Left ventricle myocardium inferior (tissue), 1 donor: ENCODE results near the gene MMP25. TPM values are rescaled to one million over a fixed set of nuclear protein-coding genes. Genes with fewer than 3 reads are reported as not detected.

Source experiments
- DNase-seq: peaks from one replicate; pipeline ENCODE4 v3.0.0-alpha.2; 2020
- H3K27ac ChIP-seq: fragments of 200-600 bp; replicated peaks from 2 replicates; pipeline ENCODE4 v1.8.0; 2021
- H3K27me3 ChIP-seq: fragments of 200-600 bp; 2 replicates; pipeline ENCODE4 v1.8.0; 2021; ENCODE audit warnings: low read depth
- H3K36me3 ChIP-seq: fragments of 200-600 bp; 2 replicates; pipeline ENCODE4 v1.8.0; 2021
- H3K4me1 ChIP-seq: fragments of 200-600 bp; 2 replicates; pipeline ENCODE4 v1.8.0; 2021
- H3K4me3 ChIP-seq: fragments of 200-600 bp; 2 replicates; pipeline ENCODE4 v1.8.0; 2021; ENCODE audit warnings: mild to moderate bottlenecking, moderate library complexity
- H3K9me3 ChIP-seq: fragments of 200-600 bp; replicated peaks from 2 replicates; pipeline ENCODE4 v1.8.0; 2021
- intact Hi-C: fragments of 100-400 bp; cut with micrococcal nuclease; formaldehyde crosslinking; loops from one replicate; pipeline ENCODE4 v1.11.0; 2022
- total RNA-seq: library from RNA; stranded (reverse); fragmentation: NEBNext Ultra II Directional; extraction: Animal tissue kit (Norgen Biotek cat#: 25700); gene quantifications from one replicate; pipeline ENCODE4 v1.2.1, GENCODE V29; 2021
- TF ChIP-seq, protein P1 (sequence below): fragments of 200-600 bp; IDR thresholded peaks from 2 replicates; pipeline ENCODE4 v1.8.0; 2021; ENCODE audit warnings: antibody characterized with exemption, mild to moderate bottlenecking, borderline replicate concordance
- donor health status: DM: no; HTN: yes; CAD: no; lungs with severe emphysema.

MMP25 gene
- total RNA-seq, 1 donor from 2014 or later: 1.2 TPM

DNA sequence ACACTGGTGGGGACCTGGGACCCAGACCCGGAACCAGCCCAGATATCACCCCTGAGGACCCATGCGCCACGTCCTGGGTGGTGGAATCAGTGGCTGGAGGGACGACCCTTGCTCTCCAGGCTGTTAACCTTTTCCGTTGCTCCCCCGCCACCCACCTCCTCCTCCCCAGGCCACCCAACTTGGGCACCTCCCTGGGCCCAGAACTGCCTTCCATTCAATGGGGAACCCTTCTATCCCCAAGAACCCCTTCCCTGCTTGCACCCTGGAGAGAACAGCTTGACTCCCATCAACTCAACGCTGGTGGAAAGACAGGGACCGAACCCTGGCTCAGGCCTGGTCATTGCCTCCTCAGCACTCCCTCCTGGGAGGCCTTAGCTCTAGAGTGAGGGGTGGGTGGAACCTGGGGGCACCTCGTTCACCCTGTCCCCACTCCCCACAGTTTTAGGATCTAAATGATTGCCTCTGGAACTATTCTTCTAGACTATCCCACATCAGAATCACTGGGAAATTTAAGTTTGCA lies 13.4 kb downstream of the MMP25 start:
- Histone ChIP-seq H3K4me3 (peak overlapping the region; percentile 98), H3K27me3 (no peaks in the 10 kb centered on the region), H3K27ac (peak overlapping the region; percentile 90), H3K36me3 (no peaks in the 10 kb centered on the region), H3K9me3 (no peaks in the 10 kb centered on the region), H3K4me1 (peaks cover 39% of the 10 kb centered on the region)
- TF ChIP-seq, protein P1, sequence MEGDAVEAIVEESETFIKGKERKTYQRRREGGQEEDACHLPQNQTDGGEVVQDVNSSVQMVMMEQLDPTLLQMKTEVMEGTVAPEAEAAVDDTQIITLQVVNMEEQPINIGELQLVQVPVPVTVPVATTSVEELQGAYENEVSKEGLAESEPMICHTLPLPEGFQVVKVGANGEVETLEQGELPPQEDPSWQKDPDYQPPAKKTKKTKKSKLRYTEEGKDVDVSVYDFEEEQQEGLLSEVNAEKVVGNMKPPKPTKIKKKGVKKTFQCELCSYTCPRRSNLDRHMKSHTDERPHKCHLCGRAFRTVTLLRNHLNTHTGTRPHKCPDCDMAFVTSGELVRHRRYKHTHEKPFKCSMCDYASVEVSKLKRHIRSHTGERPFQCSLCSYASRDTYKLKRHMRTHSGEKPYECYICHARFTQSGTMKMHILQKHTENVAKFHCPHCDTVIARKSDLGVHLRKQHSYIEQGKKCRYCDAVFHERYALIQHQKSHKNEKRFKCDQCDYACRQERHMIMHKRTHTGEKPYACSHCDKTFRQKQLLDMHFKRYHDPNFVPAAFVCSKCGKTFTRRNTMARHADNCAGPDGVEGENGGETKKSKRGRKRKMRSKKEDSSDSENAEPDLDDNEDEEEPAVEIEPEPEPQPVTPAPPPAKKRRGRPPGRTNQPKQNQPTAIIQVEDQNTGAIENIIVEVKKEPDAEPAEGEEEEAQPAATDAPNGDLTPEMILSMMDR: no peak
- DNase-seq: no peak
- intact Hi-C loops: loop anchor here (10.0 kb wide), 1 partner anchor 65 kb away; no protein-coding TSS in a partner anchor

DNA sequence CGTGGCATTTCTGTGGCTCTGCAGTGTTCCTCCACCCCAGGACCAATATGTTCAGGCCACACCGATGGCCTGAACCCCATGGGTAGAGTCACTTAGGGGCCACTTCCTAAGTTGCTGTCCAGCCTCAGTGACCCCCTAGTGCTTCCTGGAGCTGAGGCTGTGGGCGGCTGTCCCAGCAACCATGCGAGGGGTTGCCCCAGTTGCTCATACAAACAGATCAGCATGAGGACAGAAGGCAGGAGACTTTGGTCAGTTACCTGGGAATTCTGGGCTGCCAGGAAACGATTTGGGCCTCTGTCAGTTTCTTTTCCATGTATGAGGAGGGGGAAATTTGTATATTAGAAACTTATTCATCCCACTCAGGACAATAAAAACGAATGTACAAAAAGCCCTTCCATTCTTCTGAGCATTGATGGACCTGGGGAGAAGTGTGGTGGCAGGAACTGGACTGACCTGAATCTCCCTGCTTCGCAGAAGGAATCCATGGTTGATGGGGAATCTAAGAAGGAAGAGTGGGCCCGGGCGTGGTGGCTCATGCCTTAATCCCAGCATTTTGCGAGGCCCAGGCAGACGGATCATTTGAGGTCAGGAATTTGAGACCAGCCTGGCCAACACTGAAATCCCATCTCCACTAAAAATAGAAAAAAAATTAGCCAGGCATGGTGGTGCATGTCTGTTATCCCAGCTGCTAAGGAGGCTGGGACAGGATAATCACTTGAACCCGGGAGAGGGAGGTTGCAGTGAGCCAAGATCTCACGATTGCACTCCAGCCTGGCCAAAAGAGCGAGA lies 14.2 kb downstream of the MMP25 start:
- intact Hi-C loops: no loop called here
- no peak overlapping the region for H3K4me3 ChIP-seq

DNA sequence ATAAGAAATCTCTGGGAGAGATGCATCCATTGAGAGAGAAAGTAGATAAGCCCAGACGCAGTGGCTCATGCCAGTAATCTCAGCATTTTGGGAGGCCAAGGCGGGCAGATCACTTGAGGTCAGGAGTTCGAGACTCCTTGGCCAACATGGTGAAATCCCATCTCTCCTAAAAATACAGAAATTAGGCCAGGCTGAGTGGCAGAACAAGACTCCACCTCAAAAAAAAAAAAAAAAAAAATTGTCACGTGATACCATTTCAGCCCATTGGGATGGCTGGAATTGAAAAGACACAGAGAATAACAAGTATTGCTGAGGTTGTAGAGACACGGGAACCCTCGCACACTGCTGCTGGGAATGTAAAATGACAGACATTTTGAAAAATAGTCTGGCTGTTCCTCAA lies 16.2 kb downstream of the MMP25 start:
- H3K4me1 ChIP-seq: peaks cover 53% of the 10 kb centered on the region
- intact Hi-C loops: no loop called here
- H3K36me3 ChIP-seq: no peaks in the 10 kb centered on the region
- DNase-seq: no peak
- H3K27me3 ChIP-seq: no peaks in the 10 kb centered on the region
- TF ChIP-seq, protein P1: no peak
- no peak overlapping the region for H3K4me3 ChIP-seq
- no peaks in the 10 kb centered on the region for H3K9me3 ChIP-seq
- no peak overlapping the region for H3K27ac ChIP-seq

More for the DNA sequence above, 14.2 kb downstream of the MMP25 start:
- H3K36me3 ChIP-seq: no peaks in the 10 kb centered on the region
- DNase-seq: no peak
- H3K4me1 ChIP-seq: peaks cover 45% of the 10 kb centered on the region
- H3K9me3 ChIP-seq: no peaks in the 10 kb centered on the region
- H3K27ac ChIP-seq: peak overlapping the region; percentile 90
- TF ChIP-seq, protein P1: no peak
- H3K27me3 ChIP-seq: no peaks in the 10 kb centered on the region

DNA sequence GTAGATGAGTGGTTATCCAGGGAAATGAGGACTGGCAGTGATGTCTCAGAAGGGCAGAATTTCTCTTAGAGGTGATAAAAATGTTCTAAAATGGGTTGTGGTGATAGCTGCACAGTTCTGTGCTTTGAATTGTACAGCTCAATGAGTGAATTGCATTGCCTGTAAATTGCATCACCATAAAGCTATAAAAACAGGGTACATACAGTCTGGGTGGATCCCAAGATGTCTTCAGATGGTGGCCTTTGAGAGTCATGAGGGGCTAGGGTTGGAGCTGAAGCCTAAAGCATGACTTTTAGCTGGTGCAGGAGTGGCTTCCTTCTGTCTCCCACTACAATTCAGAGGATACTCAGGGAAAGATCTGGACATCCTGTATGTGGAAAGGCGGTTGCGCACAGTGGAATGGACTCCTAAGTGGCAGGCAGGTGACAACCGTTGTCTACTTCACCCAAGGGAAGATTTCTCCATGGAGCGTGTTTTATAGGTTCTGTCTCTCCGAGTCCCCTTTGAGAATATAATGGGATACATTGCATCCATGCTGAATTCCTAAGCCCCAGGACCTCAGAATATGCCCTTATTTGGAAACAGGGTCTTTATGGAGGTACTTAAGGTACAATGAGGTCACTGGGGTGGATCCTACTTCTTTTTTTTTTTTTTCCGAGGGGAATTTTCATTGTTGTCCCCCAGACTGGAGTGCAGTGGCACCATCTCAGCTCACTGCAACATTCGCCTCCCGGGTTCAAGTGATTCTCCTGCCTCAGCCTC lies 17.4 kb downstream of the MMP25 start:
- Histone ChIP-seq H3K9me3 (no peaks in the 10 kb centered on the region), H3K4me1 (peaks cover 51% of the 10 kb centered on the region), H3K4me3 (no peak overlapping the region), H3K27ac (peak overlapping the region; percentile 80), H3K27me3 (no peaks in the 10 kb centered on the region), H3K36me3 (peaks cover 9% of the 10 kb centered on the region)
- TF ChIP-seq, protein P1: no peak
- no peak for DNase-seq
- intact Hi-C loops: no loop called here

DNA sequence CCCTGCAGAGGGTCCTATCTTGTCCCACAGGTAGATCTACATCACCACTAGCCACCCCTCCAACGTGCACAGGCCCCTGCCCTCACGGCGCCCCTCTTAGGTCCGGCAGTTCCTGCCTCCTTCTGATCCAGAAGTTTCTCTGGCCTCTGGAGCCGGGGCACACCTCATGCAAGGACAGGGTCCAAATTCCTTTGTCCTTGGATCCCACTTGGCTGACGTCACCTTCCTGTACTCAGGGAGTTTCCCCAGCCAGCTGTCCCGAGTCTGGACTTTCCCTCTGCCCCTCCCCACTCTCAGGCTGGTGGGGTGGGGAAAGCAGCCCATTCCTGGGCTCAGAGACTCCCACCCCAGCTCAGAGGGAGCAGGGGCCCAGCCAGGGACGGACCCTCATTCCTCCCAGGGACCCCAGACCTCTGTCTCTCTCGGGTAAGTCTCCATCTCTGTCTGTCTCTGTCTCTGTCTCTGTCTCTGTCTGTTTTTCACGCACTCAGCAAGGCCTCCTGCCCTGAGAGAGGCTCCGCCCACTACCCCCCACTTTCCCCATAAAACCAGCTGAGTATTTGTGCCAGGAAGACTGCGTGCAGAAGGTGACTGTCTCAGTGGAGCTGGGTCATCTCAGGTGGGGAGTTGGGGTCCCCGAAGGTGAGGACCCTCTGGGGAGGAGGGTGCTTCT lies 18.8 kb downstream of the MMP25 start, which contains the start of gene IL32:
Gene IL32, plus strand, starts transcription at position 572 of the 673 bp plus-strand sequence. CDS start 172 bp downstream, outside the sequence.
- TF ChIP-seq, protein P1: no peak
- intact Hi-C loops: no loop called here
- Histone ChIP-seq H3K9me3 (no peaks in the 10 kb centered on the region), H3K4me3 (peak within 1 kb of the TSS; percentile 69), H3K36me3 (peaks cover 9% of the 10 kb centered on the region), H3K27ac (peak within 1 kb of the TSS; percentile 80), H3K27me3 (no peaks in the 10 kb centered on the region), H3K4me1 (peaks cover 38% of the 10 kb centered on the region)
- DNase-seq: peak; percentile 61
